ENCODE data around the gene RGS1. TPM values are rescaled to one million over a fixed set of nuclear protein-coding genes. Genes with fewer than 3 reads are reported as not detected.

The RGS1 gene
- total RNA-seq, 1 experiment from 2014 or later = not detected

DNA sequence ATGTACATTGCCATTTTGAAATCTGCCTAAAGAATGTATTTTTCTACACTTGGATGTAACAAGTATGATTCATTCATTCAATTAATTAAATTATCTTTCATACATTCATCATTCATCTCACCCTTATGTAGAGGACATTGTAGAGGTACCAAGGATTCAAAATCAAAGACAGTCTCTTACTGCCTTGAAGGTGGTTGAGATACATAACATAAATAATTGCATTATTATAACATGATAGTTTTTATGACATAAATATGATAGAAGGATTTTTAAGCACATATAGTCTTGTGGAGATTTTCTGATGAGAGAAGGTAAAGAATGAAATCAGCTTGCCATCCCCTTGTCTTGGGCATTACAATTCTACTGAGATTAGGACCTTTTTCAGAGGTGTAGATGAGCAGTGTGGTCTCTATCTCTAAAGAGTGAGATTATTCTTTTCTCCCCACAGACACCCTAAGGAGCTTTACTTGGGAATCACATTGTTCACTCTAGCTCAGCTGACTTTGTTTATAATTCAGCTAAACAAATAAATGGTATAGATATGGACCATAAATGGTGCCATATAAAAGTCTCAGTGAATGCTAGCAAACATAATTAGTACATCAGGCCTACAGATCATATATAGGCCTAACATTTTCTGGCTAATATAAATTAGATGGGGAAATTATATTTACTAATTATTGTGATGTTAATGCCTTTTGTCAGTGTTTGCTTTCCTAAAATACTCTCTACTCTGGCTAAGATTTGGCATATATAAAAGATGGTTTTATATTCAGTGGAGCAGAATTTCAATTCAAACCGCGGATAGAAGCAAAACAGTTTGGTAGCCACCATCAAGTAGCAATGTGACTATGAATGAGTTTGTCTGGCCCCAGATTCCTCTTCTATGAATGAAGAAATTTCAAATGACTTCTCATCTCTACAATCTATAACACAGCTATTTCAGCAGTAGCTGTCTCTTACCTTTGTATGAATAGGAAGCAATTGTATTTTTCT is 1.9 kb downstream of the RGS1 start:
- H4K8ac ChIP-seq (replicated peaks; ENCODE audit: insufficient read length, low read depth, low read length) = no peak overlapping the region
- no peak overlapping the region for H3K4ac ChIP-seq (ENCODE audit: low read depth, low read length)
- H2AFZ ChIP-seq (ENCODE audit: low read length) = no peak overlapping the region
- no peaks in the 10 kb centered on the region for H3K9me3 ChIP-seq (ENCODE audit: control insufficient read depth, low read depth, low read length)
- H3K27me3 Mint-ChIP-seq (ENCODE audit: low read depth) = no peaks in the 10 kb centered on the region
- no peak overlapping the region for H2AK5ac ChIP-seq (ENCODE audit: insufficient read length, low read length)
- H3K14ac ChIP-seq (ENCODE audit: insufficient read depth, low read length) = no peak overlapping the region
- H3K79me1 ChIP-seq (ENCODE audit: insufficient read depth, low read depth, low read length, poor library complexity, severe bottlenecking) = no peaks in the 10 kb centered on the region
- TF ChIP-seq, protein P1, sequence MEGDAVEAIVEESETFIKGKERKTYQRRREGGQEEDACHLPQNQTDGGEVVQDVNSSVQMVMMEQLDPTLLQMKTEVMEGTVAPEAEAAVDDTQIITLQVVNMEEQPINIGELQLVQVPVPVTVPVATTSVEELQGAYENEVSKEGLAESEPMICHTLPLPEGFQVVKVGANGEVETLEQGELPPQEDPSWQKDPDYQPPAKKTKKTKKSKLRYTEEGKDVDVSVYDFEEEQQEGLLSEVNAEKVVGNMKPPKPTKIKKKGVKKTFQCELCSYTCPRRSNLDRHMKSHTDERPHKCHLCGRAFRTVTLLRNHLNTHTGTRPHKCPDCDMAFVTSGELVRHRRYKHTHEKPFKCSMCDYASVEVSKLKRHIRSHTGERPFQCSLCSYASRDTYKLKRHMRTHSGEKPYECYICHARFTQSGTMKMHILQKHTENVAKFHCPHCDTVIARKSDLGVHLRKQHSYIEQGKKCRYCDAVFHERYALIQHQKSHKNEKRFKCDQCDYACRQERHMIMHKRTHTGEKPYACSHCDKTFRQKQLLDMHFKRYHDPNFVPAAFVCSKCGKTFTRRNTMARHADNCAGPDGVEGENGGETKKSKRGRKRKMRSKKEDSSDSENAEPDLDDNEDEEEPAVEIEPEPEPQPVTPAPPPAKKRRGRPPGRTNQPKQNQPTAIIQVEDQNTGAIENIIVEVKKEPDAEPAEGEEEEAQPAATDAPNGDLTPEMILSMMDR (conservative IDR thresholded peaks at IDR 0.05) = no peak
- no peaks in the 10 kb centered on the region for H3K27me3 ChIP-seq (ENCODE audit: insufficient read depth, low read length)
- no peak overlapping the region for H3K4me3 Mint-ChIP-seq
- no peak overlapping the region for H2BK120ac ChIP-seq (ENCODE audit: low read depth, low read length, poor library complexity, severe bottlenecking)
- no peak overlapping the region for H3T11ph ChIP-seq (ENCODE audit: low read length)
- H4K5ac ChIP-seq (ENCODE audit: insufficient read length, low read depth, low read length) = no peak overlapping the region
- no peaks in the 10 kb centered on the region for H3K9me3 Mint-ChIP-seq
- DNase-seq = no peak
- no peak overlapping the region for H3K27ac ChIP-seq (ENCODE audit: insufficient read length, low read depth, low read length)
- no peak overlapping the region for H3K4me2 ChIP-seq (ENCODE audit: insufficient read depth, insufficient read length, low read length)
- no peak overlapping the region for H3K23ac ChIP-seq (ENCODE audit: insufficient read length, low read depth, low read length)
- H3K79me2 ChIP-seq (ENCODE audit: insufficient read depth, low read length) = no peaks in the 10 kb centered on the region
- H3K36me3 Mint-ChIP-seq (ENCODE audit: insufficient read depth in 1 of 3, low read depth in 3 of 3) = no peaks in the 10 kb centered on the region
- H2BK12ac ChIP-seq (ENCODE audit: insufficient read length, low read depth, low read length) = no peak overlapping the region
- no peak overlapping the region for H4K91ac ChIP-seq (ENCODE audit: insufficient read length, low read depth, low read length)
- no peaks in the 10 kb centered on the region for H4K20me1 ChIP-seq (ENCODE audit: control insufficient read depth, insufficient read depth, insufficient read length)
- H3K27ac Mint-ChIP-seq = no peak overlapping the region
- no peak overlapping the region for H3K18ac ChIP-seq (ENCODE audit: insufficient read length, low read depth, low read length)
- no peak overlapping the region for H2BK5ac ChIP-seq (ENCODE audit: insufficient read length, low read length)
- H3K56ac ChIP-seq (ENCODE audit: insufficient read length, low read depth, low read length) = no peak overlapping the region
- H2BK20ac ChIP-seq (ENCODE audit: low read depth, low read length, poor library complexity, severe bottlenecking) = no peak overlapping the region
- H3K4me1 ChIP-seq (ENCODE audit: insufficient read depth, low read length) = no peaks in the 10 kb centered on the region
- peaks cover 9 to 21% of the 10 kb centered on the region in 2 experiments for H3K4me1 Mint-ChIP-seq
- no peaks in the 10 kb centered on the region for H3K23me2 ChIP-seq (ENCODE audit: insufficient read length, low read depth, low read length, poor library complexity, severe bottlenecking)
- H2BK15ac ChIP-seq (ENCODE audit: low read depth, low read length) = no peak overlapping the region
- no CpG with 5 or more reads among the region's 2 CpGs for WGBS (ENCODE audit: extremely low coverage, insufficient read length, low lambda C conversion rate)
- no peak overlapping the region for H3K9ac ChIP-seq (ENCODE audit: extremely low read depth, insufficient read length, low read length)
